OCI-LY1 (cell line): ENCODE measurements around the gene TTYH3.
"Not testable (repeated sequence)": the region's sequence is repeated elsewhere in the genome, so short reads cannot be mapped to it uniquely, and the experiment has no call there.

Source experiments
- H2AFZ ChIP-seq: fragments of 200-600 bp; sonication (generic), shearing (Covaris generic); 2 replicates; pipeline ENCODE4 v1.6.0; 2014; ENCODE audit warnings: antibody characterized with exemption, mild to moderate bottlenecking, low read length
- H3F3A ChIP-seq: fragments of 200-600 bp; sonication (generic), shearing (Covaris generic); 2 replicates; pipeline ENCODE4 v1.6.0; 2014; ENCODE audit warnings: mild to moderate bottlenecking, antibody characterized with exemption, low read length, moderate library complexity; ENCODE audit not compliant: insufficient read depth
- H3K27ac ChIP-seq: fragments of 200-600 bp; sonication (generic); 2 replicates; pipeline ENCODE4 v1.5.1; 2014; ENCODE audit warnings: low read length, mixed run types, mild to moderate bottlenecking, low read depth; ENCODE audit not compliant: poor library complexity, severe bottlenecking
- H3K27me3 ChIP-seq: fragments of 200-600 bp; sonication (generic); 2 replicates; pipeline ENCODE4 v1.6.0; 2014; ENCODE audit warnings: antibody characterized with exemption, mild to moderate bottlenecking, low read length, moderate library complexity; ENCODE audit not compliant: insufficient read depth
- H3K36me3 ChIP-seq: fragments of 200-600 bp; sonication (generic); 2 replicates; pipeline ENCODE4 v1.6.1; 2014; ENCODE audit warnings: mild to moderate bottlenecking, antibody characterized with exemption, low read length, moderate library complexity, mixed read lengths; ENCODE audit not compliant: insufficient read depth
- H3K4me1 ChIP-seq: fragments of 200-600 bp; sonication (generic); 2 replicates; pipeline ENCODE4 v1.5.1; 2014; ENCODE audit warnings: mild to moderate bottlenecking, low read length, moderate library complexity; ENCODE audit not compliant: insufficient read depth, severe bottlenecking
- H3K4me2 ChIP-seq: fragments of 200-600 bp; sonication (generic), shearing (Covaris generic); 2 replicates; pipeline ENCODE4 v1.6.1; 2014; ENCODE audit warnings: low read length
- H3K4me3 ChIP-seq: fragments of 200-600 bp; sonication (generic); 2 replicates; pipeline ENCODE4 v1.5.1; 2014; ENCODE audit warnings: low read length, low read depth, mild to moderate bottlenecking, mixed read lengths; ENCODE audit not compliant: poor library complexity, severe bottlenecking
- H3K79me2 ChIP-seq: fragments of 200-600 bp; shearing (Covaris generic); 2 replicates; pipeline ENCODE4 v1.6.1; 2016; ENCODE audit warnings: mixed run types, low read length, mixed read lengths; ENCODE audit not compliant: insufficient read depth
- H3K9ac ChIP-seq: fragments of 200-600 bp; sonication (generic), shearing (Covaris generic); 2 replicates; pipeline ENCODE4 v1.6.1; 2014; ENCODE audit warnings: mild to moderate bottlenecking, low read length, mixed read lengths
- H3K9me2 ChIP-seq: fragments of 200-600 bp; sonication (generic), shearing (Covaris generic); 2 replicates; pipeline ENCODE4 v1.6.1; 2014; ENCODE audit warnings: low read depth, mild to moderate bottlenecking, low read length, mixed read lengths
- H3K9me3 ChIP-seq: fragments of 200-600 bp; shearing (Covaris generic); 2 replicates; pipeline ENCODE4 v1.6.1; 2014; ENCODE audit warnings: low read length, mixed read lengths
- H4K20me1 ChIP-seq: fragments of 200-600 bp; sonication (generic), shearing (Covaris generic); 2 replicates; pipeline ENCODE4 v1.6.0; 2016; ENCODE audit warnings: mild to moderate bottlenecking, low read length; ENCODE audit not compliant: insufficient read depth
- CTCF ChIP-seq: fragments of 200-600 bp; sonication (generic), shearing (Covaris generic); IDR thresholded peaks from 2 replicates; pipeline ENCODE4 v1.5.1; 2017; ENCODE audit warnings: mild to moderate bottlenecking, antibody characterized with exemption, low read length, moderate library complexity, mixed read lengths
- EZH2 ChIP-seq: fragments of 200-600 bp; sonication (generic), shearing (Covaris generic); IDR thresholded peaks from 2 replicates; pipeline ENCODE4 v1.8.0; 2017; ENCODE audit warnings: borderline replicate concordance, mixed run types, mild to moderate bottlenecking, antibody characterized with exemption, low read length, moderate library complexity, mixed read lengths

Gene TTYH3

GRCh38 chr7:2670720-2671391 is 39.1 kb downstream of the TTYH3 start:
- Histone ChIP-seq H3K4me1 (no peaks in the 10 kb centered on the region), H3K36me3 (no peaks in the 10 kb centered on the region; the same call in 1 of the 2 replicates), H3K4me3 (no peak overlapping the region), H2AFZ (no peak overlapping the region), H3K27ac (no peak overlapping the region), H3K27me3 (no peaks in the 10 kb centered on the region; the same call in 1 of the 2 replicates), H3K9me3 (0 out of 2 replicates have a peak, but pooled peaks cover 2% of the 10 kb centered on the region), H4K20me1 (no peaks in the 10 kb centered on the region), H3K9ac (no peak overlapping the region), H3K4me2 (no peak overlapping the region), H3K9me2 (no peaks in the 10 kb centered on the region), H3F3A (no peaks in the 10 kb centered on the region), H3K79me2 (no peaks in the 10 kb centered on the region)
- TF ChIP-seq CTCF, result peak; percentile 77
- no peak for TF ChIP-seq EZH2

GRCh38 chr7:2673214-2673613 is 41.4 kb downstream of the TTYH3 start:
- H3K4me1 ChIP-seq, H3K4me3 ChIP-seq, H3K4me2 ChIP-seq, H3K9ac ChIP-seq, H3F3A ChIP-seq, H3K9me3 ChIP-seq, H3K27me3 ChIP-seq, H2AFZ ChIP-seq, H4K20me1 ChIP-seq, H3K36me3 ChIP-seq, H3K27ac ChIP-seq, H3K9me2 ChIP-seq, H3K79me2 ChIP-seq: not testable (repeated sequence)

- Histone ChIP-seq H3K4me3 (no peak overlapping the region), H3K27me3 (no peaks in the 10 kb centered on the region; the same call in 1 of the 2 replicates), H3K79me2 (no peaks in the 10 kb centered on the region), H3K9ac (no peak overlapping the region), H3K4me2 (no peak overlapping the region), H2AFZ (no peak overlapping the region), H3K9me3 (0 out of 2 replicates have a peak, but pooled peaks cover 2% of the 10 kb centered on the region), H4K20me1 (no peaks in the 10 kb centered on the region), H3K9me2 (no peaks in the 10 kb centered on the region), H3K36me3 (no peaks in the 10 kb centered on the region; the same call in 1 of the 2 replicates), H3F3A (no peaks in the 10 kb centered on the region), H3K27ac (no peak overlapping the region), H3K4me1 (no peaks in the 10 kb centered on the region)
- TF ChIP-seq CTCF, result no peak
- no peak for TF ChIP-seq EZH2
Observed at GRCh38 chr7:2673934-2674333, 42.1 kb downstream of the TTYH3 start.
